ENCODE data around the gene TLL2.

The TLL2 gene

GRCh38 chr10:96431211-96431970, 82.3 kb downstream of the TLL2 start:
- Mint-ChIP-seq H3K9me3 (ENCODE audit: low read depth) (peaks cover 8% of the 10 kb centered on the region), H3K27ac (no peak overlapping the region), H3K4me3 (no peak overlapping the region), H3K4me1 (ENCODE audit: low read depth) (no peaks in the 10 kb centered on the region), H3K27me3 (peaks cover 14% of the 10 kb centered on the region), H3K36me3 (peaks cover 6% of the 10 kb centered on the region)

GRCh38 chr10:96427291-96427690, 86.4 kb downstream of the TLL2 start:
- no peak overlapping the region for H3K4me3 Mint-ChIP-seq
- no peaks in the 10 kb centered on the region for H3K36me3 Mint-ChIP-seq
- H3K9me3 Mint-ChIP-seq (ENCODE audit: low read depth) = no peaks in the 10 kb centered on the region
- H3K27me3 Mint-ChIP-seq = peaks cover 14% of the 10 kb centered on the region
- no peak overlapping the region for H3K27ac Mint-ChIP-seq
- H3K4me1 Mint-ChIP-seq (ENCODE audit: low read depth) = no peaks in the 10 kb centered on the region

GRCh38 chr10:96422525-96422924, 91.2 kb downstream of the TLL2 start:
- H3K4me1 Mint-ChIP-seq (ENCODE audit: low read depth) = no peaks in the 10 kb centered on the region
- no peak overlapping the region for H3K27ac Mint-ChIP-seq
- H3K36me3 Mint-ChIP-seq = no peaks in the 10 kb centered on the region
- H3K9me3 Mint-ChIP-seq (ENCODE audit: low read depth) = no peaks in the 10 kb centered on the region
- no peak overlapping the region for H3K4me3 Mint-ChIP-seq
- no peaks in the 10 kb centered on the region for H3K27me3 Mint-ChIP-seq

GRCh38 chr10:96421995-96422394, 91.7 kb downstream of the TLL2 start:
- Mint-ChIP-seq H3K36me3 (no peaks in the 10 kb centered on the region), H3K9me3 (ENCODE audit: low read depth) (no peaks in the 10 kb centered on the region), H3K27ac (no peak overlapping the region), H3K27me3 (no peaks in the 10 kb centered on the region), H3K4me3 (no peak overlapping the region), H3K4me1 (ENCODE audit: low read depth) (no peaks in the 10 kb centered on the region)

- Mint-ChIP-seq H3K36me3 (no peaks in the 10 kb centered on the region), H3K27me3 (no peaks in the 10 kb centered on the region), H3K4me1 (ENCODE audit: low read depth) (no peaks in the 10 kb centered on the region), H3K9me3 (ENCODE audit: low read depth) (no peaks in the 10 kb centered on the region), H3K4me3 (no peak overlapping the region), H3K27ac (no peak overlapping the region)
Measured at GRCh38 chr10:96420228-96421009, 93.3 kb downstream of the TLL2 start.

GRCh38 chr10:96419351-96419750, 94.4 kb downstream of the TLL2 start:
- Mint-ChIP-seq H3K36me3 (no peaks in the 10 kb centered on the region), H3K9me3 (ENCODE audit: low read depth) (no peaks in the 10 kb centered on the region), H3K4me3 (no peak overlapping the region)

GRCh38 chr10:96418582-96418981, 95.1 kb downstream of the TLL2 start:
- H3K4me3 Mint-ChIP-seq = no peak overlapping the region
- H3K9me3 Mint-ChIP-seq (ENCODE audit: low read depth) = no peaks in the 10 kb centered on the region
- no peaks in the 10 kb centered on the region for H3K4me1 Mint-ChIP-seq (ENCODE audit: low read depth)
- H3K36me3 Mint-ChIP-seq = no peaks in the 10 kb centered on the region
- no peaks in the 10 kb centered on the region for H3K27me3 Mint-ChIP-seq
- H3K27ac Mint-ChIP-seq = no peak overlapping the region

More at GRCh38 chr10:96419351-96419750, 94.4 kb downstream of the TLL2 start:
- no peak overlapping the region for H3K27ac Mint-ChIP-seq
- H3K27me3 Mint-ChIP-seq = no peaks in the 10 kb centered on the region
- no peaks in the 10 kb centered on the region for H3K4me1 Mint-ChIP-seq (ENCODE audit: low read depth)

- Mint-ChIP-seq H3K9me3 (ENCODE audit: low read depth) (no peaks in the 10 kb centered on the region), H3K4me3 (no peak overlapping the region), H3K27me3 (no peaks in the 10 kb centered on the region), H3K4me1 (ENCODE audit: low read depth) (no peaks in the 10 kb centered on the region), H3K27ac (no peak overlapping the region), H3K36me3 (no peaks in the 10 kb centered on the region)
Measured at GRCh38 chr10:96417441-96417840, 96.3 kb downstream of the TLL2 start.

- H3K4me1 Mint-ChIP-seq (ENCODE audit: low read depth) = no peaks in the 10 kb centered on the region
- H3K36me3 Mint-ChIP-seq = no peaks in the 10 kb centered on the region
- H3K4me3 Mint-ChIP-seq = no peak overlapping the region
- H3K27ac Mint-ChIP-seq = no peak overlapping the region
- peaks cover 3% of the 10 kb centered on the region for H3K27me3 Mint-ChIP-seq
- no peaks in the 10 kb centered on the region for H3K9me3 Mint-ChIP-seq (ENCODE audit: low read depth)
Measured at GRCh38 chr10:96416643-96417042, 97.1 kb downstream of the TLL2 start.

- Mint-ChIP-seq H3K4me3 (no peak overlapping the region), H3K27ac (no peak overlapping the region), H3K27me3 (peaks cover 5% of the 10 kb centered on the region), H3K36me3 (no peaks in the 10 kb centered on the region), H3K9me3 (ENCODE audit: low read depth) (no peaks in the 10 kb centered on the region), H3K4me1 (ENCODE audit: low read depth) (no peaks in the 10 kb centered on the region)
Measured at GRCh38 chr10:96415891-96416554, 97.7 kb downstream of the TLL2 start.

- H3K27ac Mint-ChIP-seq = no peak overlapping the region
- H3K36me3 Mint-ChIP-seq = no peaks in the 10 kb centered on the region
- no peaks in the 10 kb centered on the region for H3K9me3 Mint-ChIP-seq (ENCODE audit: low read depth)
- no peaks in the 10 kb centered on the region for H3K4me1 Mint-ChIP-seq (ENCODE audit: low read depth)
- H3K27me3 Mint-ChIP-seq = peaks cover 5% of the 10 kb centered on the region
- no peak overlapping the region for H3K4me3 Mint-ChIP-seq
Measured at GRCh38 chr10:96415150-96415890, 98.4 kb downstream of the TLL2 start.

GRCh38 chr10:96414303-96414702, 99.4 kb downstream of the TLL2 start:
- H3K27me3 Mint-ChIP-seq = peaks cover 5% of the 10 kb centered on the region

GRCh38 chr10:96413151-96413787, 100.5 kb downstream of the TLL2 start:
- Mint-ChIP-seq H3K4me3 (no peak overlapping the region), H3K27ac (no peak overlapping the region), H3K9me3 (ENCODE audit: low read depth) (no peaks in the 10 kb centered on the region), H3K4me1 (ENCODE audit: low read depth) (no peaks in the 10 kb centered on the region), H3K27me3 (peaks cover 9% of the 10 kb centered on the region), H3K36me3 (no peaks in the 10 kb centered on the region)

More at GRCh38 chr10:96414303-96414702, 99.4 kb downstream of the TLL2 start:
- Mint-ChIP-seq H3K9me3 (ENCODE audit: low read depth) (no peaks in the 10 kb centered on the region), H3K4me3 (no peak overlapping the region), H3K27ac (no peak overlapping the region), H3K4me1 (ENCODE audit: low read depth) (no peaks in the 10 kb centered on the region), H3K36me3 (no peaks in the 10 kb centered on the region)

GRCh38 chr10:96411716-96412320, 101.9 kb downstream of the TLL2 start:
- H3K27ac Mint-ChIP-seq = no peak overlapping the region
- H3K4me3 Mint-ChIP-seq = no peak overlapping the region
- no peaks in the 10 kb centered on the region for H3K4me1 Mint-ChIP-seq (ENCODE audit: low read depth)
- H3K36me3 Mint-ChIP-seq = no peaks in the 10 kb centered on the region
- peaks cover 16% of the 10 kb centered on the region for H3K27me3 Mint-ChIP-seq
- H3K9me3 Mint-ChIP-seq (ENCODE audit: low read depth) = no peaks in the 10 kb centered on the region
